ENCODE results near the gene LIN37. TPM values are rescaled to one million over a fixed set of nuclear protein-coding genes. Genes with fewer than 3 reads are reported as not detected.

Gene LIN37
- total and polyA plus RNA-seq, 3 donors from 2014 or later = 24.8 to 30.2 (median 30.2) TPM

DNA sequence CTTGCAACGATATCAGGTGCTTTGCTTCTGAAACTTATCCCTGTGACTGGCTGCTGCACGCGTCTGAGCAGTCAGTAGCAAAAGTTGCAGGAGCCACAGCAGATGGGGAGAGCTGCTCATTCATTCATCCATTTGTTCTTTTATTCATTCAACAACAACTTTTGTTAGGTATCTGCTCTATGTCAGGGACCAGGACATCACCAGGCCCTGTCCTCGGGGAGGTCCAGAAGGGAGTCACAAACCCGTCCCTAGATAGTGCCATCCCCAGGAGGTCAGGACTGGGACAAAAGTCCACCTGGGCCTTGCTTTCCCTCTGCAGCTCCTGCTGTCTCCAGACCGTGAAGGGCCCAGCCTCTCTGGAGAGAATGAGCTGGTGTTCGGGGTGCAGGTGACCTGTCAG lies 29.6 kb downstream of the LIN37 start:
- Histone ChIP-seq H3K9me3 (no peaks in the 10 kb centered on the region), H3K36me3 (ENCODE audit: low read depth, missing control alignments) (no peaks in the 10 kb centered on the region), H3K4me3 (no peak overlapping the region), H3K4me1 (peaks cover 7% of the 10 kb centered on the region), H3K27me3 (no peaks in the 10 kb centered on the region), H3K27ac (no peak overlapping the region)
- no peak for TF ChIP-seq POLR2A (IDR thresholded peaks at IDR 0.05)
- TF ChIP-seq CTCF (IDR thresholded peaks at IDR 0.05) = no peak
- intact Hi-C loops (cut with DNase I; ENCODE audit: low total_unique reads) = no loop called here
- WGBS, 2 donors = 78 to 88% methylated on average over 5 to 7 of the region's 7 CpGs
- DNase-seq = no peak

DNA sequence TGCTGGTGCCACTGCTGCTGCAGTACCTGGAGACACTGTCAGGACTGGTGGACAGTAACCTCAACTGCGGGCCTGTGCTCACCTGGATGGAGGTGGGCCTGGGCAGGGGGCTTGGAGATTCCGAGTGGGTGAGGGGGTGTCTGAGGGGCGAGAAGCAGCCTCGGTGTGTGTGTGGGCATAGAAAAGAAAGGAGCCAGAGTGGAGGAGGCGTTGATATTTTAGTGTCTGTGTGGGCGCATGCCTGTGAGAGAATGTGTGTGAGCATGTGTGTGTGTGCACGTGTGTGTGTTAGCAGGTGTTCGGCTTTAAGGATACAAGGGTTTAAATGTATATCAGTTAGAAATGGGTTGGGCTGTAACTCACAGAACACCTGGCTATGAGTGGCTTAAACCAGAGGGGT lies 30.7 kb downstream of the LIN37 start:
- Histone ChIP-seq H3K4me3 (no peak overlapping the region), H3K36me3 (ENCODE audit: low read depth, missing control alignments) (no peaks in the 10 kb centered on the region), H3K4me1 (peaks cover 7% of the 10 kb centered on the region), H3K27ac (no peak overlapping the region), H3K9me3 (no peaks in the 10 kb centered on the region), H3K27me3 (no peaks in the 10 kb centered on the region)
- intact Hi-C loops (cut with DNase I; ENCODE audit: low total_unique reads) = no loop called here
- WGBS, 2 donors = 92% methylated on average over 8 of the region's 8 CpGs
- DNase-seq = no peak
- TF ChIP-seq CTCF (IDR thresholded peaks at IDR 0.05) (no peak), POLR2A (IDR thresholded peaks at IDR 0.05) (no peak)

GRCh38 chr19:35780058-35780457 lies 31.7 kb downstream of the LIN37 start:
- no peak overlapping the region for H3K4me3 ChIP-seq
- 95 to 97% methylated on average over 13 to 16 of the region's 16 CpGs for WGBS, 2 donors
- TF ChIP-seq POLR2A (IDR thresholded peaks at IDR 0.05) = no peak
- no peak for TF ChIP-seq CTCF (IDR thresholded peaks at IDR 0.05)
- DNase-seq = no peak
- H3K36me3 ChIP-seq (ENCODE audit: low read depth, missing control alignments) = no peaks in the 10 kb centered on the region
- intact Hi-C loops (cut with DNase I; ENCODE audit: low total_unique reads) = no loop called here
- peaks cover 7% of the 10 kb centered on the region for H3K4me1 ChIP-seq
- H3K9me3 ChIP-seq = no peaks in the 10 kb centered on the region
- H3K27ac ChIP-seq = no peak overlapping the region
- H3K27me3 ChIP-seq = no peaks in the 10 kb centered on the region

DNA sequence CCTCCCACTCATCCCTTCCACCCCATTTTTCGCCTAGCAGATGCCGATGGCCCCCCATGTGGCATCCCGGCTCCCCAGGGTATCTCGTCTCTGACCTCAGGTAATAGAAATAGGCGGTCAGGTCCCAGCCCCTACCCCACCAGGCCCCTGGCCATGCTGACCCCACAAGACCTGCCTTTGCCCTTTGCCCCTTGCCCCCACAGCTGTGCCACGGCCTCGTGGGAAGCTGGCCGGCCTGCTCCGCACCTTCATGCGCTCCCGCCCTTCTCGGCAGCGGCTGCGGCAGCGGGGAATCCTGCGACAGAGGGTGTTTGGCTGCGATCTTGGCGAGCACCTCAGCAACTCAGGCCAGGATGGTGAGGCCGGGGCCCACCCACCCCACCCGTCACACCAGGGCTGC lies 32.3 kb downstream of the LIN37 start:
- H3K36me3 ChIP-seq (ENCODE audit: low read depth, missing control alignments) = no peaks in the 10 kb centered on the region
- 92 to 94% methylated on average over 19 to 20 of the region's 20 CpGs for WGBS, 2 donors
- no peaks in the 10 kb centered on the region for H3K9me3 ChIP-seq
- H3K27ac ChIP-seq = no peak overlapping the region
- no peak for DNase-seq
- no peak overlapping the region for H3K4me3 ChIP-seq
- H3K4me1 ChIP-seq = peaks cover 7% of the 10 kb centered on the region
- intact Hi-C loops (cut with DNase I; ENCODE audit: low total_unique reads) = no loop called here
- no peaks in the 10 kb centered on the region for H3K27me3 ChIP-seq
- TF ChIP-seq POLR2A (IDR thresholded peaks at IDR 0.05) (no peak), CTCF (IDR thresholded peaks at IDR 0.05) (no peak)

DNA sequence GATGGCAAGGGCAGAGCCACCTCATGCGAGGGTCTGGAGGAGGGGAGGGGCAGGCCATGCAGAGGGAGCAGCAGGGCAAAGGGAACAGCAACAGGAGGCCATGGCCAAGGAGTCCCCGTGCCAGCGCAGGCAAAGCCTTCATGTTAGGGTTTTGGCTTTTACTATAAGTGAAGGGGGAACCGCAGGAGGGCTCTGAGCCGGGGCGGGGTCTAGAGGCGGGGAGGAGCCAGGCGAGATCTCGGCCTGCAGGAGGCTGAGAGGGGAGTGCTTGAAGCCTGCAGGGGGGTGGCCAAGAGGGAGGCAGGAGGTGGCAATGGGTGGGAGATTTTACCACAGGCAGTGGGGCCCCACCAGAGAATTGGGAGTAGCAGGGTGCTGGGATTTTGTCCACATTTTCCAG lies 33.3 kb downstream of the LIN37 start:
- no peaks in the 10 kb centered on the region for H3K27me3 ChIP-seq
- no peak overlapping the region for H3K27ac ChIP-seq
- no peaks in the 10 kb centered on the region for H3K9me3 ChIP-seq
- no peaks in the 10 kb centered on the region for H3K4me1 ChIP-seq
- no peaks in the 10 kb centered on the region for H3K36me3 ChIP-seq (ENCODE audit: low read depth, missing control alignments)
- WGBS, 2 donors = 86 to 88% methylated on average over 9 of the region's 9 CpGs
- no peak for DNase-seq
- TF ChIP-seq POLR2A (IDR thresholded peaks at IDR 0.05) (no peak), CTCF (IDR thresholded peaks at IDR 0.05) (no peak)
- H3K4me3 ChIP-seq = no peak overlapping the region
- intact Hi-C loops (cut with DNase I; ENCODE audit: low total_unique reads) = no loop called here

Data from testis (tissue), 3 donors.